ENCODE data around the gene BARHL2. TPM values are rescaled to one million over a fixed set of nuclear protein-coding genes. Genes with fewer than 3 reads are reported as not detected.

BARHL2 gene
- not detected for total RNA-seq
- not detected for polyA plus RNA-seq
- long read RNA-seq, donor 1 = 0 reads
- long read RNA-seq, donor 2 = 0 reads
- long read RNA-seq, donor 3 = 0 reads

- peaks cover 0 to 8% (median 0%) of the 10 kb centered on the region in 12 donors for H3K9me3 ChIP-seq
- peaks cover 75 to 100% (median 93%) of the 10 kb centered on the region in 9 donors for H3K27me3 ChIP-seq
- no peaks in the 10 kb centered on the region for H3K36me3 ChIP-seq
- TF ChIP-seq CTCF (IDR thresholded peaks at IDR 0.05) (no peak), POLR2A (IDR thresholded peaks at IDR 0.05) (no peak)
- H3K27ac ChIP-seq = no peak within 1 kb of the TSS
- intact Hi-C loops (cut with DNase I) = loop anchor here in 2 of 10 donors (5.0 to 10.0 kb wide), 2 partner anchors 138 to 451 kb away; no protein-coding TSS in a partner anchor
- H3K4me3 ChIP-seq = peak within 1 kb of the TSS in 11 of 12 donors; percentile 8 to 46 (median 35)
- WGBS, 4 donors = 3 to 4% (median 4%) methylated on average over 53 to 58 of the region's 58 CpGs
- peaks cover 0 to 36% (median 10%) of the 10 kb centered on the region in 12 donors for H3K4me1 ChIP-seq
- no peak for ATAC-seq
- no peak for DNase-seq
Observed at GRCh38 chr1:90716552-90717355, at the start of gene BARHL2. Gene BARHL2, minus strand, starts transcription at chr1:90717302. Its CDS starts 107 bp downstream, at chr1:90717195.

- no peak overlapping the region for H3K4me3 ChIP-seq
- H3K27me3 ChIP-seq = peaks cover 0 to 50% (median 10%) of the 10 kb centered on the region in 9 donors
- WGBS, 4 donors = 83 to 85% (median 84%) methylated on average over 6 of the region's 6 CpGs
- H3K4me1 ChIP-seq = no peaks in the 10 kb centered on the region
- no peaks in the 10 kb centered on the region for H3K36me3 ChIP-seq
- intact Hi-C loops (cut with DNase I) = no loop called here
- no peaks in the 10 kb centered on the region for H3K9me3 ChIP-seq
- DNase-seq (no peak), ATAC-seq (no peak)
- H3K27ac ChIP-seq = no peak overlapping the region
- no peak for TF ChIP-seq CTCF (IDR thresholded peaks at IDR 0.05)
- no peak for TF ChIP-seq POLR2A (IDR thresholded peaks at IDR 0.05)
Observed at GRCh38 chr1:90763930-90764329, 46.8 kb upstream of the BARHL2 start.

GRCh38 chr1:90763506-90763905 lies 46.4 kb upstream of the BARHL2 start:
- Histone ChIP-seq H3K27me3 (peaks cover 0 to 46% (median 10%) of the 10 kb centered on the region in 9 donors), H3K4me1 (no peaks in the 10 kb centered on the region), H3K36me3 (no peaks in the 10 kb centered on the region), H3K4me3 (no peak overlapping the region), H3K9me3 (no peaks in the 10 kb centered on the region), H3K27ac (no peak overlapping the region)
- no peak for DNase-seq
- WGBS, 4 donors = 71 to 81% (median 75%) methylated on average over 3 of the region's 3 CpGs
- no peak for ATAC-seq
- intact Hi-C loops (cut with DNase I) = no loop called here
- TF ChIP-seq POLR2A (IDR thresholded peaks at IDR 0.05) = no peak

- WGBS, 4 donors = 27 to 39% (median 32%) methylated on average over 10 to 12 of the region's 12 CpGs
- no peak overlapping the region for H3K4me3 ChIP-seq
- DNase-seq = no peak
- no peak overlapping the region for H3K27ac ChIP-seq
- no peaks in the 10 kb centered on the region for H3K9me3 ChIP-seq
- intact Hi-C loops (cut with DNase I) = no loop called here
- no peaks in the 10 kb centered on the region for H3K36me3 ChIP-seq
- peaks cover 0 to 53% (median 10%) of the 10 kb centered on the region in 9 donors for H3K27me3 ChIP-seq
- TF ChIP-seq CTCF (IDR thresholded peaks at IDR 0.05) = no peak
- TF ChIP-seq POLR2A (IDR thresholded peaks at IDR 0.05) = no peak
- H3K4me1 ChIP-seq = no peaks in the 10 kb centered on the region
- ATAC-seq = no peak
Observed at GRCh38 chr1:90761781-90762589, 44.9 kb upstream of the BARHL2 start.

All from heart left ventricle (tissue), 16 donors.